ENCODE measurements around the gene R3HDM2.

The R3HDM2 gene

DNA sequence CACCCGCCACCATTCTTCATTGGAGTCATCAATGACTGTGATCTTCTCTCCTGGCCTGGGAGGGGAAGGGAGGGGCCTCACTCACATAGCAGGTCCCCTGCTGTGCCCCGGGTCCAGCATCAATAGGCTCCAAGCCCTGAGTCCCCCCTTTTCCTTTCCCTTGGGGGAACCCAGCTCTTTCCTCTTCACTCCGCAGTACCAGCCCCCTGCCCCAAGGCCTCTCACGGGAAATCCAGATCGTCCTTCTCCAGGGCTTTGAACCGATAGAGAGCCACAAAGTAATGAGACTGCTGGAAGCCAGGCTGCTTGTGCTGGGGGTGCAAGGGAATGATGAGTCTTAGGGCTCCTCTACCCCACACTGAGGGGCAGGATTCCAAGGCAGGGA lies 186.5 kb downstream of the R3HDM2 start:
- no peak for TF ChIP-seq TAF1 (IDR thresholded peaks at IDR 0.05; ENCODE audit: borderline replicate concordance, insufficient read depth, low read length)
- no peak for TF ChIP-seq FOXP2 (optimal IDR thresholded peaks at IDR 0.05; ENCODE audit: borderline replicate concordance, extremely low read depth, extremely low read length, insufficient read depth)
- TF ChIP-seq, protein P1, sequence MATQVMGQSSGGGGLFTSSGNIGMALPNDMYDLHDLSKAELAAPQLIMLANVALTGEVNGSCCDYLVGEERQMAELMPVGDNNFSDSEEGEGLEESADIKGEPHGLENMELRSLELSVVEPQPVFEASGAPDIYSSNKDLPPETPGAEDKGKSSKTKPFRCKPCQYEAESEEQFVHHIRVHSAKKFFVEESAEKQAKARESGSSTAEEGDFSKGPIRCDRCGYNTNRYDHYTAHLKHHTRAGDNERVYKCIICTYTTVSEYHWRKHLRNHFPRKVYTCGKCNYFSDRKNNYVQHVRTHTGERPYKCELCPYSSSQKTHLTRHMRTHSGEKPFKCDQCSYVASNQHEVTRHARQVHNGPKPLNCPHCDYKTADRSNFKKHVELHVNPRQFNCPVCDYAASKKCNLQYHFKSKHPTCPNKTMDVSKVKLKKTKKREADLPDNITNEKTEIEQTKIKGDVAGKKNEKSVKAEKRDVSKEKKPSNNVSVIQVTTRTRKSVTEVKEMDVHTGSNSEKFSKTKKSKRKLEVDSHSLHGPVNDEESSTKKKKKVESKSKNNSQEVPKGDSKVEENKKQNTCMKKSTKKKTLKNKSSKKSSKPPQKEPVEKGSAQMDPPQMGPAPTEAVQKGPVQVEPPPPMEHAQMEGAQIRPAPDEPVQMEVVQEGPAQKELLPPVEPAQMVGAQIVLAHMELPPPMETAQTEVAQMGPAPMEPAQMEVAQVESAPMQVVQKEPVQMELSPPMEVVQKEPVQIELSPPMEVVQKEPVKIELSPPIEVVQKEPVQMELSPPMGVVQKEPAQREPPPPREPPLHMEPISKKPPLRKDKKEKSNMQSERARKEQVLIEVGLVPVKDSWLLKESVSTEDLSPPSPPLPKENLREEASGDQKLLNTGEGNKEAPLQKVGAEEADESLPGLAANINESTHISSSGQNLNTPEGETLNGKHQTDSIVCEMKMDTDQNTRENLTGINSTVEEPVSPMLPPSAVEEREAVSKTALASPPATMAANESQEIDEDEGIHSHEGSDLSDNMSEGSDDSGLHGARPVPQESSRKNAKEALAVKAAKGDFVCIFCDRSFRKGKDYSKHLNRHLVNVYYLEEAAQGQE (IDR thresholded peaks at IDR 0.05; ENCODE audit: insufficient read depth in 1 of 2, low read depth in 2 of 2, low read length in 2 of 2): no peak
- TF ChIP-seq POLR2AphosphoS5 (IDR thresholded peaks at IDR 0.05; ENCODE audit: low read depth, low read length): no peak
- TF ChIP-seq SIN3A (IDR thresholded peaks at IDR 0.05; ENCODE audit: borderline replicate concordance, insufficient read depth, low read length): no peak

DNA sequence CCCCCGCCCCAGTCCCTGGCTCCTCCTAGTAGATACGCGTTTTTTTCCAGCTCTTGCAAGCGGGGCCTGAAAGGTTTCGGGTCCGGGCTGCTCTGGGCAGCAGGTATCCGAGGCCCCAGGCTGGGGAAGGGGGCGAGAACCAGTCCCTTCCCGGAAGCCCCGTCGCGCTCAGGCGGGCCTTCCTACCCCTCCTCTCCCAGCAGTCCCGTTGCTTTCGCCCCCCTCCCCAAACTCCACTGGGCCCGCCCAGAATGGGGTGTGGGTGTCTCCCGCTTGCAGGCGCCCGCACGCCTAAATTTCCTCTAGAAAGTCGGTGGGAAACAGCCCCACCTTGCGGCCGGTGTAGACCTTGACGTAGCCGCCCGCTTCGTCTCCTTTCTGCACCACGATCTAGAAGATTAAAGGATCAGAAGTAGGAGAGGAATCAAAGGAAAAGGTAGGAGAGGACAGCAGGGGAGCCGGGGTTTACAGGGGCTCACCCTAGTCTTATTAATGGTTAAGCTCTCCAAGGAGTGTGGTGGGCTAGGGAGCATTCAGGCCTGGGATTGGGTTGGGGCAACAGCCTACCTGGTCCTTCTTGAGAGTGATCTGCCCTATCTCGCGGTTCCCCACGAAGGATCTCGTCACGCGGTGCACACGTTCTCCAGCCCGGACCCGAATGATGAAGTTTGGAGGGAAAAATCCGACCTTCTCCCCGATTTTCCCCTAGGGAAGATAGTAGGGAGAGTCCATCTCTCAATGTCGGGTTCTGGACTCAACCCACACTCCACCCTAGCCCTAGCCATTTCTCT lies 187.1 kb downstream of the R3HDM2 start:
- TF ChIP-seq TAF1 (IDR thresholded peaks at IDR 0.05; ENCODE audit: borderline replicate concordance, insufficient read depth, low read length) (no peak), SIN3A (IDR thresholded peaks at IDR 0.05; ENCODE audit: borderline replicate concordance, insufficient read depth, low read length) (no peak), FOXP2 (optimal IDR thresholded peaks at IDR 0.05; ENCODE audit: borderline replicate concordance, extremely low read depth, extremely low read length, insufficient read depth) (no peak), POLR2AphosphoS5 (IDR thresholded peaks at IDR 0.05; ENCODE audit: low read depth, low read length) (no peak)
- TF ChIP-seq, protein P1 (IDR thresholded peaks at IDR 0.05; ENCODE audit: insufficient read depth in 1 of 2, low read depth in 2 of 2, low read length in 2 of 2): no peak

DNA sequence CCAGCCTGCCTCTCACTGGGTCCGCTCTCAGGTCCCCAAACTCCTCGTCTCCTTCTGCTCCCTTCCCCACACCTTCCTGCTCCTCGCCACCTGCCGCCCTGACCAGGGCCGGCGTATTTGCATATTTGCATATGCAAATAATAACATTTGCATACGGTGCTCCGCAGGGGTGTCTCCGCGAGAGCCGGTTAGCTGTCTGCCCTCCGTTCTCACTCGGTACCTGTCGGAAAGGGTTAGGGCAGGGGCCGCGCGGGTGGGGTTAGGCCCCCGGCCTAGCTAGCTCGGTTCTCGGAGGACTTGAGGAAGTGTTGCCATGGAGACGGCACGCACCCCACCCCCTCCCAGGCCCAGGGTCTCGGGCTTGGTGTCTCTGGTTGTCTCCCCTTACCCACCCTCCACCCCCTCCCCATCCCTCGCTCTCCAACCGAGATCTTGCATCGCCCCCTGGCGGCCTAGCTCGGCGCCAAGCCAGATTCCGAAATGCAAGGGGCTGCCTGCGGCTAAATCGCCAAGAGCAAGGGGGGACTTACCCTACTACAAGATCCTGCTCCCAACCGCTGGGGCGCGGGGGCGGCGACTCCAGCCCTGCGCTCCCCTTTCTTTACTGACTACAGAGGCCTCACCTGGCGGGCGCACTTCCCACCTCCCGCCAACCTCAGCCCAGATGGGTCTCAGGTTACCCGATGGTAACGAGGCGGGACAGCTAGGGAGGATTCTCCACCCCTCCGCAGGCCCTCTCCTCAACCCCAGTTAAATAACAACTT lies 188.0 kb downstream of the R3HDM2 start:
- TF ChIP-seq, protein P1 (IDR thresholded peaks at IDR 0.05; ENCODE audit: insufficient read depth in 1 of 2, low read depth in 2 of 2, low read length in 2 of 2): no peak
- no peak for TF ChIP-seq SIN3A (IDR thresholded peaks at IDR 0.05; ENCODE audit: borderline replicate concordance, insufficient read depth, low read length)
- no peak for TF ChIP-seq POLR2AphosphoS5 (IDR thresholded peaks at IDR 0.05; ENCODE audit: low read depth, low read length)
- TF ChIP-seq FOXP2 (optimal IDR thresholded peaks at IDR 0.05; ENCODE audit: borderline replicate concordance, extremely low read depth, extremely low read length, insufficient read depth): no peak
- no peak for TF ChIP-seq TAF1 (IDR thresholded peaks at IDR 0.05; ENCODE audit: borderline replicate concordance, insufficient read depth, low read length)

DNA sequence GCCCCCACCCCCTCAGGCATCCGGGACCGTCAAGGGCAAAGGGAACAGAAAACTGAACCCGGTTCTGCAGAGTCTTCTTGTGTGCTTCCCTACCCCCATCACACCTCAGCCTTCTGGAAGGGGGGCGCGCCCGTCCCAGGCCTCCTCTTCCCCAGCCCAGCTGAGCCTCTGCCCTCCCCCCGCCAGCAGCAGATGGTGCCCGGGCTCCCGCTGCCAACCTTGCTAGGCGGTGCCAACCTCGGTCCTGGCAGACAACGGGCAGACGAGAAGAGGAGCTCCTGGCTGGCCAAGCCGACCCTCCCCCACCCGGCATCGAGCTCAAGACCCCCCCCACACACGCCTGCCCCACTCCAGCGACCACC lies 188.5 kb downstream of the R3HDM2 start:
- no peak for TF ChIP-seq FOXP2 (optimal IDR thresholded peaks at IDR 0.05; ENCODE audit: borderline replicate concordance, extremely low read depth, extremely low read length, insufficient read depth)
- no peak for TF ChIP-seq TAF1 (IDR thresholded peaks at IDR 0.05; ENCODE audit: borderline replicate concordance, insufficient read depth, low read length)
- no peak for TF ChIP-seq POLR2AphosphoS5 (IDR thresholded peaks at IDR 0.05; ENCODE audit: low read depth, low read length)
- no peak for TF ChIP-seq SIN3A (IDR thresholded peaks at IDR 0.05; ENCODE audit: borderline replicate concordance, insufficient read depth, low read length)
- TF ChIP-seq, protein P1 (IDR thresholded peaks at IDR 0.05; ENCODE audit: insufficient read depth in 1 of 2, low read depth in 2 of 2, low read length in 2 of 2): no peak

Data from PFSK-1 (cell line).